Osteocyte (in vitro differentiated cells): ENCODE data around the gene SOX18. TPM values are rescaled to one million over a fixed set of nuclear protein-coding genes. Genes with fewer than 3 reads are reported as not detected.
A peak's percentile ranks its signal among the peaks of the same experiment; 100 is the strongest.

Experiments
- DNase-seq: peaks from one replicate; pipeline ENCODE4 v3.0.0; 2021; ENCODE audit warnings: mixed read lengths; ENCODE audit not compliant: unreplicated experiment; ENCODE audit errors: extremely low spot score
- H3K27ac Mint-ChIP-seq: one replicate; pipeline ENCODE4 v1.8.0; 2021; ENCODE audit warnings: mild to moderate bottlenecking, mixed read lengths; ENCODE audit not compliant: unreplicated experiment
- H3K27me3 Mint-ChIP-seq: one replicate; pipeline ENCODE4 v1.8.0; 2021; ENCODE audit warnings: mixed read lengths; ENCODE audit not compliant: unreplicated experiment
- H3K36me3 Mint-ChIP-seq: one replicate; pipeline ENCODE4 v1.8.0; 2021; ENCODE audit warnings: mixed read lengths; ENCODE audit not compliant: unreplicated experiment
- H3K4me1 Mint-ChIP-seq: one replicate; pipeline ENCODE4 v1.8.0; 2021; ENCODE audit warnings: mixed read lengths; ENCODE audit not compliant: unreplicated experiment
- H3K4me3 Mint-ChIP-seq: one replicate; pipeline ENCODE4 v1.8.0; 2021; ENCODE audit warnings: mild to moderate bottlenecking, moderate library complexity, mixed read lengths; ENCODE audit not compliant: unreplicated experiment
- H3K9me3 Mint-ChIP-seq: one replicate; pipeline ENCODE4 v1.8.0; 2021; ENCODE audit warnings: mixed read lengths; ENCODE audit not compliant: unreplicated experiment
- total RNA-seq: library from RNA; stranded (reverse); gene quantifications from 2 replicates; pipeline ENCODE4 v1.2.1, GENCODE V29; 2021
- TF ChIP-seq, protein P1 (sequence below): fragments of 200-600 bp; sonication (generic); IDR thresholded peaks from 2 replicates; pipeline ENCODE4 v1.5.0; 2021; ENCODE audit warnings: antibody characterized with exemption, mild to moderate bottlenecking, moderate library complexity

The SOX18 gene
- total RNA-seq, 1 donor from 2014 or later, result 1.2 TPM

- Mint-ChIP-seq H3K9me3 (no peaks in the 10 kb centered on the region), H3K36me3 (peaks cover 5% of the 10 kb centered on the region), H3K4me1 (peaks cover 8% of the 10 kb centered on the region), H3K4me3 (no peak overlapping the region), H3K27ac (no peak overlapping the region), H3K27me3 (no peaks in the 10 kb centered on the region)
- TF ChIP-seq, protein P1, sequence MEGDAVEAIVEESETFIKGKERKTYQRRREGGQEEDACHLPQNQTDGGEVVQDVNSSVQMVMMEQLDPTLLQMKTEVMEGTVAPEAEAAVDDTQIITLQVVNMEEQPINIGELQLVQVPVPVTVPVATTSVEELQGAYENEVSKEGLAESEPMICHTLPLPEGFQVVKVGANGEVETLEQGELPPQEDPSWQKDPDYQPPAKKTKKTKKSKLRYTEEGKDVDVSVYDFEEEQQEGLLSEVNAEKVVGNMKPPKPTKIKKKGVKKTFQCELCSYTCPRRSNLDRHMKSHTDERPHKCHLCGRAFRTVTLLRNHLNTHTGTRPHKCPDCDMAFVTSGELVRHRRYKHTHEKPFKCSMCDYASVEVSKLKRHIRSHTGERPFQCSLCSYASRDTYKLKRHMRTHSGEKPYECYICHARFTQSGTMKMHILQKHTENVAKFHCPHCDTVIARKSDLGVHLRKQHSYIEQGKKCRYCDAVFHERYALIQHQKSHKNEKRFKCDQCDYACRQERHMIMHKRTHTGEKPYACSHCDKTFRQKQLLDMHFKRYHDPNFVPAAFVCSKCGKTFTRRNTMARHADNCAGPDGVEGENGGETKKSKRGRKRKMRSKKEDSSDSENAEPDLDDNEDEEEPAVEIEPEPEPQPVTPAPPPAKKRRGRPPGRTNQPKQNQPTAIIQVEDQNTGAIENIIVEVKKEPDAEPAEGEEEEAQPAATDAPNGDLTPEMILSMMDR, result peak; percentile 81
- no peak for DNase-seq
Observed at GRCh38 chr20:64069614-64070243, 20.3 kb upstream of the SOX18 start.

- no peaks in the 10 kb centered on the region for H3K9me3 Mint-ChIP-seq
- peaks cover 5% of the 10 kb centered on the region for H3K36me3 Mint-ChIP-seq
- H3K4me1 Mint-ChIP-seq, result peaks cover 13% of the 10 kb centered on the region
- TF ChIP-seq, protein P1, result no peak
- no peak overlapping the region for H3K4me3 Mint-ChIP-seq
- no peak for DNase-seq
- no peak overlapping the region for H3K27ac Mint-ChIP-seq
- no peaks in the 10 kb centered on the region for H3K27me3 Mint-ChIP-seq
Observed at GRCh38 chr20:64069209-64069613, 19.8 kb upstream of the SOX18 start.

- H3K4me3 Mint-ChIP-seq, result no peak overlapping the region
- H3K27me3 Mint-ChIP-seq, result no peaks in the 10 kb centered on the region
- H3K9me3 Mint-ChIP-seq, result no peaks in the 10 kb centered on the region
- no peak overlapping the region for H3K27ac Mint-ChIP-seq
- no peak for DNase-seq
- peaks cover 5% of the 10 kb centered on the region for H3K36me3 Mint-ChIP-seq
- H3K4me1 Mint-ChIP-seq, result peaks cover 19% of the 10 kb centered on the region
- TF ChIP-seq, protein P1, result no peak
Observed at GRCh38 chr20:64068386-64069208, 19.2 kb upstream of the SOX18 start.

GRCh38 chr20:64067733-64068307 lies 18.4 kb upstream of the SOX18 start:
- TF ChIP-seq, protein P1, result no peak
- no peaks in the 10 kb centered on the region for H3K27me3 Mint-ChIP-seq
- H3K36me3 Mint-ChIP-seq, result peaks cover 5% of the 10 kb centered on the region
- H3K27ac Mint-ChIP-seq, result no peak overlapping the region
- H3K4me1 Mint-ChIP-seq, result peaks cover 20% of the 10 kb centered on the region
- no peak overlapping the region for H3K4me3 Mint-ChIP-seq
- no peak for DNase-seq
- H3K9me3 Mint-ChIP-seq, result no peaks in the 10 kb centered on the region

DNA sequence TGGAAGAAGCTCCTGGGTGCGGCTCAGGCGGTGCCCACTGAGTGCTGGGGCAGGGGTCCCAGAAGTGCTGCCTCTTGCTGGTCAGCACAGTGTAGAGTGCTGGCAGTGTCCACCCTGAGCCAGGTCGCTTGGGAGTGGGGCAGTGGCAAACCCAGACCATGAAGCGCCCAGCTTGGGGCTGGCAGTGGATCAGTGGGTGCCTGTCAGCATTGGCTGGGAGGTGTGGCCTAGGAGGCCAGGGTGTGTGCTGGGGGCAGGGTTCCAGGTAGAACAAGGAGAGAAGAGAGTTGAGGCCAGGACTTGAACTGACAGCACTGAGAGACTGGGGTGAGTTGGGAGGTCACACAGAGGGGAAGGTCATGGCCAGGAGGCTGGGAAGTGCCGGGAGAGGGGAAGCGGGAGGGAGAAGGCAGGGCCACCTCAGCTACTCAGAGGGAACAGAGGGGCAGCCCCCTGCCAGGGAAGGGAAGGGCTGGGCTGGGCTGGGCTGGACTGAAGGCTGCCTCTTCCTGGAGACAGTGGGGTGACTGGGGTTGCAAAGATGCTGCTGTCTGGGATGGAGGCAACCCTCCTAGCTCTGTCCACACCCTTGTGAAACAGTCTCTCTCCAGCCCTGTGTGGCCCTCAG lies 17.7 kb upstream of the SOX18 start:
- no peaks in the 10 kb centered on the region for H3K9me3 Mint-ChIP-seq
- no peak for DNase-seq
- no peak overlapping the region for H3K4me3 Mint-ChIP-seq
- H3K4me1 Mint-ChIP-seq, result peaks cover 20% of the 10 kb centered on the region
- H3K27ac Mint-ChIP-seq, result no peak overlapping the region
- H3K36me3 Mint-ChIP-seq, result no peaks in the 10 kb centered on the region
- TF ChIP-seq, protein P1, result no peak
- H3K27me3 Mint-ChIP-seq, result no peaks in the 10 kb centered on the region
